Measurements from ENCODE around the gene NELFA. TPM values are rescaled to one million over a fixed set of nuclear protein-coding genes. Genes with fewer than 3 reads are reported as not detected.

Gene NELFA
- total RNA-seq, 2 donors from 2014 or later, result 8.0 to 12.7 TPM

GRCh38 chr4:1989533-1990347 lies 19.0 kb downstream of the NELFA start:
- no peak for TF ChIP-seq CTCF (IDR thresholded peaks at IDR 0.05)

GRCh38 chr4:1988327-1988724 lies 20.4 kb downstream of the NELFA start:
- H3K4me1 ChIP-seq, result peaks cover 0 to 13% of the 10 kb centered on the region in 2 donors
- no peaks in the 10 kb centered on the region for H3K27me3 ChIP-seq
- H3K27ac ChIP-seq, result no peak overlapping the region
- no peaks in the 10 kb centered on the region for H3K9me3 ChIP-seq
- no peak overlapping the region for H3K4me3 ChIP-seq
- no peak for DNase-seq (ENCODE audit: low spot score)
- no peak for TF ChIP-seq CTCF (IDR thresholded peaks at IDR 0.05)
- H3K36me3 ChIP-seq, result peaks cover 80% of the 10 kb centered on the region

More at GRCh38 chr4:1989533-1990347, 19.0 kb downstream of the NELFA start:
- no peaks in the 10 kb centered on the region for H3K9me3 ChIP-seq
- H3K27me3 ChIP-seq, result no peaks in the 10 kb centered on the region
- H3K36me3 ChIP-seq, result peaks cover 65% of the 10 kb centered on the region
- peak; percentile 36 for DNase-seq (ENCODE audit: low spot score)
- H3K4me3 ChIP-seq, result no peak overlapping the region
- peaks cover 0 to 6% of the 10 kb centered on the region in 2 donors for H3K4me1 ChIP-seq
- H3K27ac ChIP-seq, result no peak overlapping the region

GRCh38 chr4:1987721-1988326 lies 20.9 kb downstream of the NELFA start:
- Histone ChIP-seq H3K27me3 (no peaks in the 10 kb centered on the region), H3K27ac (no peak overlapping the region), H3K4me3 (no peak overlapping the region), H3K9me3 (no peaks in the 10 kb centered on the region), H3K36me3 (peaks cover 85% of the 10 kb centered on the region), H3K4me1 (peaks cover 0 to 13% of the 10 kb centered on the region in 2 donors)
- DNase-seq (ENCODE audit: low spot score), result no peak
- TF ChIP-seq CTCF (IDR thresholded peaks at IDR 0.05), result no peak

- Histone ChIP-seq H3K4me3 (no peak overlapping the region), H3K4me1 (peaks cover 0 to 7% of the 10 kb centered on the region in 2 donors), H3K27me3 (no peaks in the 10 kb centered on the region), H3K36me3 (peaks cover 90% of the 10 kb centered on the region), H3K9me3 (no peaks in the 10 kb centered on the region), H3K27ac (no peak overlapping the region)
- TF ChIP-seq CTCF (IDR thresholded peaks at IDR 0.05), result no peak
- DNase-seq (ENCODE audit: low spot score), result no peak
These were observed 21.5 kb downstream of the NELFA start for GRCh38 chr4:1987296-1987695.

- H3K9me3 ChIP-seq, result no peaks in the 10 kb centered on the region
- H3K36me3 ChIP-seq, result peaks cover 96% of the 10 kb centered on the region
- peaks cover 0 to 7% of the 10 kb centered on the region in 2 donors for H3K4me1 ChIP-seq
- no peak for TF ChIP-seq CTCF (IDR thresholded peaks at IDR 0.05)
- DNase-seq (ENCODE audit: low spot score), result no peak
- no peak overlapping the region for H3K27ac ChIP-seq
- no peak overlapping the region for H3K4me3 ChIP-seq
- H3K27me3 ChIP-seq, result no peaks in the 10 kb centered on the region
These were observed 22.1 kb downstream of the NELFA start for GRCh38 chr4:1986578-1987210.

Data from right atrium auricular region (tissue), 2 donors.